NCI-H82 treated with DMSO at 0.1 percent for 48 hours (cell line): ENCODE data around the gene GMPPB.

Experiments used
- DNase-seq: peaks from one replicate; lab custom pipeline; 2025; ENCODE audit not compliant: unreplicated experiment; lab: John Stamatoyannopoulos, UW

GMPPB gene

DNA sequence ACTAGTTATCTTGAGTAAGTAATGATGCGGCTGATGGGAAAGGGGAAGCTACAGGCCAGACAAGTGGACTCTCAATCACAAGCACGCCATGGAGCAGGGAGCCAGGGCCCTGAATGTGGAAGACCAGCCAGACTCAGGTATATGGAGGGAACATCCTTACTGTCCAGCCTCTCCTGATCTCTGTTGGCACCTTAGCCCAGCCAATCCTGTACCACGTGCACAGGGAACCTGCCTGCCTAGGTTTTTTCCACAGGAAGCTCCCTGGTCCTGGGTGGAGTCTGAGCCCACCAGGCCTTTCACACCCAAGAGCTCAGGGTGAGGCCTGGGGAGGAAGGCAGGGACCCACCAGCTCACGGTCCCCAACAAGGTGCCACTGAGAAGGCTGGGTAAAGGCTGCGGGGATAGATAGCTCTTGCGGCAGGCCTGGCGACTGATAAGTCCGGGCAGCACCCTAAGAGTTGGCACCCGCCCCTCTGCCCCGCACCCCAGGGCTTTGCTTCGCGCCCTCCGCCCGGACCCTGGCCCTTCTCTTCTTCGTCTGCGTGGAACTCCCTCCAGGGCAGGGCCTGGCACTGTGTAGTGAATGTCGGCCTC lies 50.5 kb downstream of the GMPPB start:
- no peak for DNase-seq

DNA sequence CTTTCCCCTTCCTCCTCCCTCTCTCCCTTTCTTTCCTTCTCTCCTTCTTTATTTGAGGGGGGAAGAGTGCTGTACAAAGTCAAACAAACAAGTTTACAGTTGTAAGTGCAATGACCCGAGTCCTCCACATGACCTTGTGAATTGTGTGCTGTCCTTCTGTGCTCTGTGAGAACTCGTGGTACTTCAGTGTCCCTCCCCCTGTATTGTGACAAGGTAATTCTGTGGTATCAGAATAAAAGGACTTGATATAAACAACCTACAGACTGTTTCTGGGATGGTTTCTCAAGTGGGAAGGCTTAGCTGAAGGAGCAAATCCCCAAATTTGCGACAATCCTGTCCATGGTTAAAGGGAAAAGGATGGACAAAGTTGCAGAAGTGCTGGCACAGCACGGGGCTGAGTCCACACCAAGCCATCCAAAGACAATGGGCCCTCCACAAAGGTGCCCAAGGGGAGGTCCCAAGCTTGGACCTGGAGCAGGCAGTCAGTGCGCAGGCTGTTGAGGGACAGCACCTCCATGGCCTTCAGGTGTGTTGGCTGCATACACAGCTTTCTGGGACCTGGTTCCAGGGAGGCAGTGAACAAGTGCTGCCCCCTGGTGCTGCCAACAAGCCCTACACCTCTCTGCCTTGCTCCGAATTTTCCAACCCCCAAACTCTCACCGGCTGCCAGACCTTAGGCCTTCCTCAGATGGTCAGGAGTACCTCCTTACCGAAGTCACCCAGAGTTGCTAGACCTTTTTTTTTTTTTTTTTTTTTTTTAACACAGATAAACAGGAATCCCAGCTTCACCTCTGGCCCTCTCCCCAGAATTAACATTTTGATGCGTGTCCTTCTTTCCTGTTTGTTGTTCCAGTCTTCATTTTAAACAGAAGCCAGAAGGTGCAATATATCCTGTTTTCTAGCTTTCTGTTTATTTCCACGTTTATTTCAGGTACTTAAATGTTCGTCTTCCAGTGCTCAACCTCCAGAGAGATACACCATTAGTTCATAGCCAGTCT lies 52.2 kb downstream of the GMPPB start:
- DNase-seq, result no peak

DNA sequence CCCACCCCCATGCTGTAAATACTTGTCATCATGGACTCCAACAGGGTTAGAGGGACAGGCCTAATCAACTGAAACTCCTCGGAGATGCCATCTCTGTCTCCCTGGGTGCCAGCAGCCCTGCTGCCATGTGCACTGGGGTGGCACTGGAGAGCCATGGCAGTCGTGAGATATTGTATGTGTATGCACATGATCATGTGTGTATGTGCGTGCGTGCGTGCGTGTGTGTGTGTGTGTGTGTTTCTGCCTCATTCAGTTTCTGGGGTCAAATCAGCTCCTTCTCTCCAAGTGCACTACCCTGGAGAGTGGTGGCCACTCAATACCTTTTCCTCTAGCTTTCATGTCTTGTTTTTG lies 52.8 kb downstream of the GMPPB start:
- DNase-seq, result no peak
